Body of pancreas (tissue), 4 donors: ENCODE measurements around the gene ADGRD1.

Experiments
- POLR2A ChIP-seq, 3 donors: fragments of 450-650 bp; IDR thresholded peaks; one replicate each; pipeline ENCODE4 v1.6.1; 2016; ENCODE audit warnings: antibody characterized with exemption in 3 of 3, mild to moderate bottlenecking in 2 of 3
- TF ChIP-seq, protein P1 (sequence below), 7 experiments: fragments of 450-650 bp in 4 of 7; fragments of 200-600 bp in 3 of 7; sonication (generic) in 3 of 7; IDR thresholded peaks; one replicate each; pipeline ENCODE4 v1.5.1; 2016 to 2019; ENCODE audit warnings: antibody characterized with exemption in 7 of 7

DNA sequence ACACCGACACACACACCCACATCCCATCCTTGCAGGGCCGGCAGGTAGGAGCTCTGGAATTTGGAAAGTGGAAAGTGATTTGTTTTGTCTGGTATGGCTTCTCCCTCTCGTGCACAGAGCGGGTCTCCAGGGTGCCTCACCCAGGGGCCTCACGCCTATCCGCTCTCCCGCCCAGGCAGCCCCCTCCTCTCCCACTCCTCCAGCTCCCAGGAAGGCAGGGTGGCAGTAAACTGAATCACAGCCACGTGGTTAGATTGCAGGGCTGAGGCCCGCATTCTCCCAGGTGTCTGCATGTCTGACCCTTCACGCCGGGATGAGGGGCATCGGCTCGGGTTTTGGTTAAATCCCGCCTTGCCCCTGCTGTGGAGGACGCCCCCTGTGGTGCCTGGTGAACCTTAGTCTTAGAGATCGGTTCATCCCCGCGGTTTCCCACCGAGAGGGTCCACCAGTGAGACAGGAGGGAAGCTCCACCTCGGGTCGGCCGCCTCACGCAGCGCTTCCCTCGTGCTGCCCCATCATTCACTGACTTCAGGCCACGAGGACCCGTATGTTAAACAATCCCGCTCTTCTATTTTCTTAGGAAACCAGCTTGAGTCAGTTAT, 64.4 kb downstream of the ADGRD1 start:
- TF ChIP-seq, protein P1, sequence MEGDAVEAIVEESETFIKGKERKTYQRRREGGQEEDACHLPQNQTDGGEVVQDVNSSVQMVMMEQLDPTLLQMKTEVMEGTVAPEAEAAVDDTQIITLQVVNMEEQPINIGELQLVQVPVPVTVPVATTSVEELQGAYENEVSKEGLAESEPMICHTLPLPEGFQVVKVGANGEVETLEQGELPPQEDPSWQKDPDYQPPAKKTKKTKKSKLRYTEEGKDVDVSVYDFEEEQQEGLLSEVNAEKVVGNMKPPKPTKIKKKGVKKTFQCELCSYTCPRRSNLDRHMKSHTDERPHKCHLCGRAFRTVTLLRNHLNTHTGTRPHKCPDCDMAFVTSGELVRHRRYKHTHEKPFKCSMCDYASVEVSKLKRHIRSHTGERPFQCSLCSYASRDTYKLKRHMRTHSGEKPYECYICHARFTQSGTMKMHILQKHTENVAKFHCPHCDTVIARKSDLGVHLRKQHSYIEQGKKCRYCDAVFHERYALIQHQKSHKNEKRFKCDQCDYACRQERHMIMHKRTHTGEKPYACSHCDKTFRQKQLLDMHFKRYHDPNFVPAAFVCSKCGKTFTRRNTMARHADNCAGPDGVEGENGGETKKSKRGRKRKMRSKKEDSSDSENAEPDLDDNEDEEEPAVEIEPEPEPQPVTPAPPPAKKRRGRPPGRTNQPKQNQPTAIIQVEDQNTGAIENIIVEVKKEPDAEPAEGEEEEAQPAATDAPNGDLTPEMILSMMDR (IDR thresholded peaks at IDR 0.05): no peak
- TF ChIP-seq POLR2A (IDR thresholded peaks at IDR 0.05): no peak
